ENCODE data around the gene MYO18B.

Gene MYO18B

DNA sequence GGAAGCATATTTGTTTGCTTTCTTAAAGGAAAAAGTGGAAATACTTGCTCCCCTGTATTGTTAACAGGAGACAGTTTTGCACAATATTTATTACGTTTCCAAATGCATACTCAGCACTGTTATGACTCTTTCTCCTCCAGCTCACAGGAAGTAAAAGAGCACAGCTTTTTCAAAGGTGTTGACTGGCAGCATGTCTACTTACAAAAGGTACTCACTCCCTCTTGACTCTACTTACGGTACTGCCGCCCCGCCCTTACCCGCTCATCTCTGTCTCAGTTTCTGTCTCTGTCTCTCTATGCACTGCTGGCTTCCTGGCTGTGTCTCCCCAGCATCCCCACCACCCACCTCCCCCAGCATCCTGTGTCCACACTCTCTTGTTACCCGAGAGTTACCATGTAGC, 32.2 kb upstream of the MYO18B start:
- H3K4me3 ChIP-seq: no peak overlapping the region
- H3K27ac ChIP-seq: no peak overlapping the region

DNA sequence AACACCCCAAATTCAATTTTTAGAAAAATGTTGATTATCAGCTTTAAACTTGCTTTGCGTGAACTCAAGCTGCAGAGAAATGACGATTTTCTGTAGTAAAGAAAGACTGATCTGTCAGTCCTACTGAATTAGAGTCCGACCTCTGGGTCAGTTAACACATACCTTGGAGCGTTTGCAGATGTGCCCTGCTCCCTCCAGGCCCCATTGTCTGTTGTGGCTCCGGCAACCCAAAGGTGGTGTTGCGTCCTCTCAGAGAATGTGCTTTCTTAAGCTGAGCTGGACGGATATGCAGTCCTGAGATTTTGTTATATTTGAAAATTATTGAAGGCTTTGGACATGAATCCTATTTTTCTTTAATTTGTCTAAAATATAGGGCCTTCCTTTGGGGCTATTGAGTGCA, 31.5 kb upstream of the MYO18B start:
- no peak overlapping the region for H3K27ac ChIP-seq
- no peak overlapping the region for H3K4me3 ChIP-seq

DNA sequence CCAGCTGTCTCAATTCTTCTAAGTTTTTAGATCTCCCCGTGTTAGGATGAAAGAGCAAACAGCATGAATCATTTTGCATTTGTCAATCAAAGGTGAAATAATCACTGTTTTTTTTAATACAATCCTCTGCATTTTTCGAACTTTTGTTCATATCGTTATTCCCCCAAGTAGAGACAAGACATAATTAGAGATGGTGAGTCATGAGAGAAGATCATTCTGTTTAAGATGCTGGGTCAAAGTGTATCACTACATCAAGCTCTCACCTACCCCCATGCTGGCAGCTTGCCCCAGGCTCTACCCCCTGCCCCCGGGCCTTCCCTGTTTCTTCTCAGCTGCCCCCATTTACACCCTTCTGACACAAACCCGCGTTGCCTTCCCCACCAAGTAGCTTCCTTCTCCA, 30.5 kb upstream of the MYO18B start:
- H3K4me3 ChIP-seq: no peak overlapping the region
- no peak overlapping the region for H3K27ac ChIP-seq

DNA sequence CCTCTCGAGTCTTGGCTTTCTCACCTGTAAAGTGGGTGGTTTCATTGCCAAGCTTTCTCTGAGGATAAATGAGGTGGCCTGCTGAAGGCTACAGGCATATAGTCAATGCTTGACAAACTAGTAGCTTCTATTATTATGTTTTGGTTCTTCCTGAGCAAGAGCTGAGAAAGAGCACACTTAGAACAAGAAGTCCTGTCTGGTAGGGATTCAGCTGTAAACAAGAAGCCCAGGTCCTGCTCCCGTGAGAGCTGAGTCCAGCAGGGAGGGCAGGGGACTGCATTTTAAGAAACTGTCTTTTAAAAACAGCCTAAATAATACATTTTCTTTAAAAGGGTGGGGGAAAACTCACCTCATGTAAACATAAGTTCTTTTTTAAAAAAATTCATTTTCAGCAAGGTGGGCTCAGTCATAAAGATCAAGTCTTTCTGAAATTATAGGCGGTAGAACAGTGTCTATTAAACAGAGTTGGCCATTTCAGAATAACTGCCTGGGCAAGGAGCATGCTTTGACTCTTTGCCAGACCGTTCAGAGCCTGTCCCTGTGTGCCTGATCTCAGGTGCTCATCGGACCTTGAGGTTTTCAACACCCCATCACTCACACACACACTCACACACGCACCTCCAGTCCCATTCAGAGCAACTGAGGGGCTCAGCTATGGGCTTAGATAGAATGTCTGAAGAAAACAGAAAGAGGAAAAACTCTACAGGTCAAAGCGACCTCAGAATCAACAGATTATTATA, 29.2 kb upstream of the MYO18B start:
- Histone ChIP-seq H3K27ac (no peak overlapping the region), H3K4me3 (no peak overlapping the region)

DNA sequence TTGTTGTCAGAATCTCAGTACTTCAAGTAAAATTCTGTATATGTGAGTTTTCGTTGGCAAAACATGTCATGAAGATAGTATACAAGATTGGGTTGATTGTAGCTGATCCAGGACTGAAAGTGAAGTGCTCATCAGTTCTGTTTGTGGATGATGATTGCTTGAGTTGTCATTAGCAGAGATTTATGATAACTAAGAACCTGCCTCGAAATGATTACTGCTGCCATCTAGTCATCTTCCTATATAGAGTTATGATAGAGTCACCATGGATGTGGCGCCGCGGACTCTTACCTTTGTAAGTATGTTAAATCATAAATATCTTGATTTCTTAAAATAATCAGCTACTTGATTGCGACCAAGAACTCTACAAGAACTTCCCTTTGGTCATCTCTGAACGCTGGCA, 27.9 kb upstream of the MYO18B start:
- H3K4me3 ChIP-seq: no peak overlapping the region
- H3K27ac ChIP-seq: no peak overlapping the region

DNA sequence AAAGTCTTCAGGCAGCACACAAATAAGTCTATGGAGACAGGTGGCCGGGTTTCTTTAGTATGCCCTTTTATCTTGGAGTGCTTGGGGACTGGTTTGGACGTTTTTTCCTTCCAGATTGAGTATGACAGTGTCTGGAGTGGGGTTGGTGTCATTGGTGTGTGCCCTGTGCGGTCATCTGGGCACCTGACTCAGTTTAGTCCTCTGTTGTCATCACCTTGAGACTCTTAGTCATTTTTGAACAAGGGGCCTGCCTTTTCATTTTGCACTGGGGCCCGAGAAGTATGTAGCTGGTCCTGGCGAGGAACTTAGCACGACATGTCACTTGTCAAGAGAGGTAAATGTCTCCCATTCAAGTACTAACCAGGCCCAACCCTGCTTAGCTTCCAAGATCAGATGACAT, 27.2 kb upstream of the MYO18B start:
- no peak overlapping the region for H3K27ac ChIP-seq

DNA sequence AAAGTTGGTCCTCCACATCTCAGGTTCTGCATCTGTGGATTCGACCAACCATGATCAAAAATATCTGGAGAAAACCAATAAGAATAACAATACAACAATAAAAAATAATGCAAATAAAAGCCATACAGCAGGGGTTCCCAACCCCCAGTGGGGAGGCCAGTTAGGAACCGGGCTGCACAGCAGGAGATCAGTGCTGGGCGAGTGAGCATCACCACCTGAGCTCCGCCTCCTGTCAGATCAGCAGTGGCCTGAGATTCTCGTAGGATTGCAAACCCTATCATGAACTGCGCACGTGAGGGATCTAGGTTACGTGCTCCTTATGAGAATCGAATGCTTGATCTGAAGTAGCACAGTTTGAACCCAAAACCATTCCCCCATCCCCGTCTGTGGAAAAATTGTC, 25.4 kb upstream of the MYO18B start:
- Histone ChIP-seq H3K27ac (no peak overlapping the region), H3K4me3 (no peak overlapping the region)

More for the DNA sequence above, 27.2 kb upstream of the MYO18B start:
- H3K4me3 ChIP-seq: no peak overlapping the region

DNA sequence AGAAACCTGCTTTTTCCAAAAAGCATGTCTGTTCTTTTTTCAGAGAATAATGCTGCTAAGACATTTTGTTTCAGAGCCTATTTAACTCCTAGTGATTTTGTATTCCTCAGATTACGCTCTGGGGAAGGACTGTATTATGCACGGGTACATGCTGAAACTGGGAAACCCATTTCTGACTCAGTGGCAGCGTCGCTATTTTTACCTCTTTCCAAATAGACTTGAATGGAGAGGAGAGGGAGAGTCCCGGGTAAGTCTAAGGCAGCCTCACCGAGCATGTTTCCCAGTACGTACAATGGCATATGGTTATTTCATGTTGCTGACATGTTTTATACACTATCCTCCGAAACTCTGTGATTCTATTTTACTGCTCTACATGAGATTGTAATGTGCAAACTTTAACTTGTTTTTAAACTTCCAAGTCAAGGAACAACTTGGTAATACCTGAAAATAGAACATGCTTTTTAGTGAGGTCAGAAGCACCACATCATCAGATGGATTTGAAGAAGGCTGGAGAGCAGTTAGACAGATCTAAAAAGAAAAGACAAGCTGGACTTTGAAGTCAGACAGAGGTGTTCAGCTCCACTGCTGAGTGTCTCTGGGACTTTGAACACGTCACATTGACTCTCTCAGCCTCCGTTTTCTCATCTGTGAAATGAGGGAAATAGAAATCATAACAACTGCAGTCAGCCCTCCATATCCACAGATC, 23.7 kb upstream of the MYO18B start:
- Histone ChIP-seq H3K27ac (no peak overlapping the region), H3K4me3 (no peak overlapping the region)

DNA sequence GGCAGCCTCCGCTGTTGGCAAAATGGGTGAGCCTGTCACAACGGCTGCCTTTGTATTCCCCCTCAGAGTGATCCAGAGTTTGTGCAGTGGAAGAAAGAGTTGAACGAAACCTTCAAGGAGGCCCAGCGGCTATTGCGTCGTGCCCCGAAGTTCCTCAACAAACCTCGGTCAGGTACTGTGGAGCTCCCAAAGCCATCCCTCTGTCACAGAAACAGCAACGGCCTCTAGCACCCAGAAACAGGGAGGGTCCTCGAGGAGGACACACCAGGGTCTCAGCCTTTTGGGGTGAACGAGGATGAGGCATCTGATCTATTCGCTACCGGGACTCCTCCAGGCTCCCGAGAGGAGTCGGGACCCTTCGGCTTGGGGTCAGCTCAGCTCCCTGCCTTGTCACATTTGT, 19.8 kb upstream of the MYO18B start:
- Histone ChIP-seq H3K4me3 (no peak overlapping the region), H3K27ac (no peak overlapping the region)

DNA sequence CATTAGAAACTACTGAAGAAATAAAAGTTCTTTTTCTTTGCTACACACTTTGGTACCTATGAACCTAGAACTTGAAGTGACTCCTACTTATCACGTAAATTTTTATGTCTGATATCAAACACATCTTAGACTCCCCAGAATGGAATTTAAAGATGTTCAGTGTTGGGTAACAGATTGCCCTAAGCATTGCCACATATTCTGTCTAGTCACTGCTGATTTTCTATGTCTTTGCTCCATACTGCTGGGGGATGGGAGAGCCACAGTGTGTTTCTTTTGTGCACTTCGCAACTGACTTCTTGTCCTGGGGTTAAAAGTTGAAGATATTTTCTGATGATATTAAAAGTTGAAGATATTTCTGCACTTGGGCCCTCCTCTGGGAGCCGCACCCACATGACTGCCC, 19.4 kb upstream of the MYO18B start:
- Histone ChIP-seq H3K4me3 (no peak overlapping the region), H3K27ac (no peak overlapping the region)

DNA sequence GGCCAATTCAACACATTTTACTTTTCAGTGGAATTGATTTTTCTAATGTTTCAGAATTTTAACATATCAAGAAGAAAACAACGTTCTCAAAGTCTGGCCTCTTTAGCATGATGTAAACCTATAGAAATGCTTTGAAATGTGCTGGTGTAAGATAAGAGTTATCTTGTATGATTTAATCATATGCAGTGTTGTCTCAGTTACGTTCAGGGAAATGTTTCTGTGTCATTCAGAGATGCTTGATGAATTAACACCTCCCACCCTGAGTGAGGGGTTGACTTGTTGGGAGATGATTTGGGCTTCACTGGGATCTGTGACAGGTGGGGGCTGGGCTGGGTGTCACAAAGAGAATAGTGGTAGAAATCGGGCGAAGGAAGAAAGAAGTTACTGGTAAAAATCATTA, 15.7 kb upstream of the MYO18B start:
- H3K27ac ChIP-seq: no peak overlapping the region

DNA sequence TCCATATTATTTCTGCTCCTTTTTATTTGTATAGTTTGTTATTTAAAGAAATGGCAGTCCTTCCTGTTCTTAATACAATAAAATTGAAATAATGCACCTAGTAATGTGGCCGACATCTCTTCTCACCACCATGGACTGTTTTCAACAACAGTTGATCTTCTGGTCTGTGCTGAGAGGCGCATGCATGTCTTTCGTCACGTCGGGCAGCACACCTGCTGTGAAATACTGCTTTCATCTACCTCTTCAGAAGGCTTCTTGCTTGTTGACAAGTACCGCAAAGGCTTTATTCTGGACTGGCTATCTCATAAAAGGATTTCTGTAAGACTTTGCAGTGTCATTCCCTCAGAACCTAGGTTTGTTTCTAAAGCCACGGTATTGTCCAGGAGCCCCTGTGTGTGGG, 13.9 kb upstream of the MYO18B start:
- no peak overlapping the region for H3K4me3 ChIP-seq
- no peak overlapping the region for H3K27ac ChIP-seq

More for the DNA sequence above, 15.7 kb upstream of the MYO18B start:
- no peak overlapping the region for H3K4me3 ChIP-seq

DNA sequence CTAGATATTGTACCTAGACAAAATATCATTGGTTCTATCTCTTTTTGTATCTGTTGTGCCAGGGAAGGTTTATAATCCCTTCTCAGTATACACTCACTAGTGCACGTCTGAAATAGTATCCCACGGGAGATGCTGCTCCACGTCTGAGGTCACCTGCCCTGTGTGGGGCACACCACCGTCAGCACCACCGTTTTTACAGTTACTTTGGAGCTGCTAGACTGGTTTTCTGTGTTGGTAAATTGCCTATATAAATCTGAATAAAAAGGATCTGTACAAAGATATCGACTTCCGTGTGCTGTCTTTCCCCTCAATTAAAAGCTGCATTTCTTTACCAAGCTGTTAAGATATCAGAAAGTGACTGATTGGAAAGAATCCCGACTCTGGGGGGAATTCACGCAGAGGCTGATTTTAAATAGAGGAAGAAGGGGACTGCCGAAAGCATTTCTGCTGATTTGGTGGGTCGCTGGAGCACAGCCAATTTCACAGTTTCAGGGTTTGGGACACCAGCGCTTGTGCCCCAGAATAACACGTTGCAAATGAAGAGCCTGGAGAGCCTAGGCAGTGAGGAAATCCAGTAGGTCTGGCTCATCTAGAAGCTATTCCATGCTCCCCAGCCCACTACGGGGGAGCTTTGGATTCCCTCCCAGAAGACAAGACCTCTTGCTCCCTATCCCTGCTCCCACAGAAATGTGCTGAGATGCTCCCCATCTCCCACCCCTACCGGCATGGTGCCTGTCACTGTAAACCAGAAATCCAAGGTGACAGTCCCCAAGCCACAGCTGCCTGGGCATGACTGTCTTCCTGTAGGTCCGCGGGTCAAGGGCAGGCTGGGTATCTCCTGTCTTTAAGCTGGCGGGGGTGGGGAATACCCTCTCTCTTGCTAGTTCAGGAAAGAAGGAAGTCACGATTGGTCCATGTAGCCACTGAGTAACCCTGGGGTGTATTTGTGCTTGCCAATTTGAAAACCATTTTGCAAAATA, 12.7 kb upstream of the MYO18B start:
- no peak overlapping the region for H3K27ac ChIP-seq
- no peak overlapping the region for H3K4me3 ChIP-seq

DNA sequence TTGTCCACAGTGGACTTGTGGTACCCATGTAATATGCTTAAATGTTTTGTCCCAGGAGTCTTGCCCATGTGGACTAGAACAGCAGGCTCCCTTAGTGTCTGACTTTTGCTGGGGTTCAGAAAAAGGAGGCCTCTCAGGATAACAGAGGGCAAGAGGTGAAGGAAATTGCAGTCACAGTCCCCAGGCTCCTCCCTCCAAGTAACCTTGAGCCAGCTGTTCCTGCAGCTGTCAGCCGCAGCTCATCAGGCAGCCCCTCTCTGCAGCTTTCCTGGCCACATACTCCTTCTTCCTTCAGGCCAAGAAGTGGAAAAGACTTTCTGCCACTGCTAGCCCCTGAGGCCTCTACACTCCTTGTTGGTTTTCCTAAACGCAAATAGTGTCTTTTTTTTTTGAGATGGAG, 6.3 kb upstream of the MYO18B start:
- Histone ChIP-seq H3K27ac (no peak overlapping the region), H3K4me3 (no peak overlapping the region)

DNA sequence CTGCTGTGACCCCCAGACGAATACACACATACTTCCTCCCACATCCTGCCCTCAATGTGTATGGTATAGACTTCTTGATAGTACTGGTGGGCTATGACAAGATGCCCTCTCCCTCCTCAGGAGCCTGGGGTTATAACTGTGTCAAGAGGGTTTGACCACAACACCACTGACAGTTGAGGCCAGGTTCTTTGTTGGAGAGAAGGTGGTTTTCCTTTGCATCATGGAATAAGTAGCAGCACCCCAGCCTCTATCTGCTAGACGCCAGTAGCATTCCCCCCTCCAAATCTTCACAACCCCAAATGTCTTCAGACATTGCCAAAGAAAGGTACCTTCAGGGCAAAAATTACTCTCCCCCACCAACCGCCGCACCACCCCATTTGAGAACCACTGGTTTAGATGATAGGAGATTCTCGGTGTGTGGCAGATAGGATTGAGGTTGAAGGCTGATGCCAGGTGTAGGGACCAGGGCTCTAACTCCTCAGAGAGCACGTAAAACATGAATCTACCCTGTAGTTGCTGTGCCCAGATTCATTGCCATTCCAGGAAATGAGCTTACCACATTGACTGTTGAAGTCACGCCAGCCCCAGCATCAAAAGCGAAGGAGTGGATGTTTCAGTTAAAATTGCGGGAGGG, 5.5 kb upstream of the MYO18B start:
- Histone ChIP-seq H3K27ac (no peak overlapping the region), H3K4me3 (no peak overlapping the region)

DNA sequence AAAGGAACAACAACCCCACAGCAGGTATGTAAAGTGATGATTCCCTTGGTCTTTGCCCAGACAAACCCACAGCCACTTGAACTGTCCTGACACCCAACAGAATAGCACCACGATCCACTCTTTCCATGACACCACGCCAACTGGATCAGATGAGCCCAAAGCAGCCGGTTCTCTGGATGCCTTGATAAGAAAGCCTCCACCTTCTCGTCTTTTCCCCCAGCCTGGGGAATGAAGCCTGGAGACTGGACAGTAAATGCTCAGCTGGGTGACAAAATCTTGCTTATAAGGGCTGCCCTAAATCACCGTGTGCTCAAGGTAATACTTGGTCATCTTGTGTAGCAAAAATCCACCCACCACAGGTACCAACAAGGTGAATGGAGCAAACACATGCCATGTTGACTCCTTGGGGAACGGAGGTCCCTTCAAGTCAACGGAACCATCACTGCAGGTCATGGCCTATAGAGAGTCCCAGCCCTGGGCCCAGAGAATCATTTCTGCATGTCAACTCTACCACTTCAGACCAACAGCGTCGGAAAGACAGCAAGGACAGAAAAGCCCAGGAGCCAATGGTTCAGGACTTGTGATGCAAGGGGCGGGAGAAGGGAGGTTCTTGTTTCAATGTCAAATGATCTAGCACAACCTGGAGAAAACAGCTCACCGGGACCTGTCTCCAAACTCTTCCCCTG, 2.2 kb upstream of the MYO18B start:
- Histone ChIP-seq H3K27ac (no peak overlapping the region), H3K4me3 (no peak overlapping the region)

DNA sequence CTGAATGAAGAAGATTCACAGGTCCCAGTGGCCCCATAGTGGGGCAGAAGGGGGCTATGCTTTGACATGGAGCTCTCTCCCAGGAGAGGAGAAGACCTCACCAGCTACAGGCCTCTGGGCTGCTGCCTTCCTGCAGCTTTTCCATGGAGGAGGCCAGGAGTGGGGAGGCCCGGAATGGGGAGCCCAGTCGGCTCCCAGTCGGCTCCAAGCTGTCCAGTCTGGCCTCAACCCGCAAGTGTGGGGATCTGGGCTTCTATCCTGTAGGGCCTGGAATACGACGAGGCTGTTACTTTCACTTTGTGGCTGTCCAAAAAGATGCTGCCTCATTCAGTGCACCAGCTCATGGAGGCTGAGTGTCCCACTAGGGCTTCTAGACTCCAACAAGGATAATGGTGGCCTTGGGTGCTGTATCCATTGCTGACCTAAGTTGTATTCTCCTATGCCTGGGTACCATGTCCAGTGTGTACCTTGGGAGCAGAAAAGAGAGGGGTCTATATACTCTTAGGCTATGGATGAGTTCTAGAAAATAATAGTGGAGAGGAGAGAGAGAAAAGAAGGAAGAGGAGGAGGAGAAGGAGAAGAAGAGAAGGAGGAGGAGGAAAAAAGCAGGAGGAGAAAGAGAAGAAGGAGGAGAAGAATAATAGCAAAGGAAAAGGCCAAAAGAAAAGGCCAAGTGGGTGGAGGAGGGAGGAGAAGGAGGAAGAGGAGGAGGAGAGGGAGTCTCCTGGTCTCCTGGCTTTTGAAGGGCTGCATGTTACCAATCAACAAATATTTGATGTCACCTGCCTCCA, 1.1 kb downstream of the MYO18B start:
- H3K27ac ChIP-seq: no peak overlapping the region
- H3K4me3 ChIP-seq: no peak overlapping the region

DNA sequence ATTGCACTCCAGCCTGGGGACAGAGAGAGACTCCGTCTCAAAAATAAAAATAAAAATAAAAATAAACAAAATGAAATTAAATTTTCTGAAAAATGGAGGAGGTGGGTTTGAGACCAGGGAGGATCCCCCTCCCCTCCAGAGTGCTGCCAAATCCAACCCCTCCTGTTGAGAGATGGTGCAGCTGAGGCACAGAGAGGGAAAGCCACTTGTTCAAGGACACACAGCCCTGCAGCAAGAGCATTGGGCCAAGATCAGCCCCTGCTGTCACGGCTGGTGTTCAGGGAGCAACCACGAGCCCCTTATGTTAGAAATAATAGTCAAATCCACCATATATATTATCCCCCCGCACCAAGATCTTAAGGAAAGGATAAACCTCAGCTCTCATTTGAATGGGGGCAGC, 2.7 kb downstream of the MYO18B start:
- H3K4me3 ChIP-seq: no peak overlapping the region
- H3K27ac ChIP-seq: no peak overlapping the region

Measured in skin epidermis (tissue), 12 donors.